ENCODE measurements around the gene HOXB6.

HOXB6 gene

GRCh38 chr17:48593840-48594537 lies 10.8 kb downstream of the HOXB6 start:
- peak; percentile 46 for DNase-seq

DNA sequence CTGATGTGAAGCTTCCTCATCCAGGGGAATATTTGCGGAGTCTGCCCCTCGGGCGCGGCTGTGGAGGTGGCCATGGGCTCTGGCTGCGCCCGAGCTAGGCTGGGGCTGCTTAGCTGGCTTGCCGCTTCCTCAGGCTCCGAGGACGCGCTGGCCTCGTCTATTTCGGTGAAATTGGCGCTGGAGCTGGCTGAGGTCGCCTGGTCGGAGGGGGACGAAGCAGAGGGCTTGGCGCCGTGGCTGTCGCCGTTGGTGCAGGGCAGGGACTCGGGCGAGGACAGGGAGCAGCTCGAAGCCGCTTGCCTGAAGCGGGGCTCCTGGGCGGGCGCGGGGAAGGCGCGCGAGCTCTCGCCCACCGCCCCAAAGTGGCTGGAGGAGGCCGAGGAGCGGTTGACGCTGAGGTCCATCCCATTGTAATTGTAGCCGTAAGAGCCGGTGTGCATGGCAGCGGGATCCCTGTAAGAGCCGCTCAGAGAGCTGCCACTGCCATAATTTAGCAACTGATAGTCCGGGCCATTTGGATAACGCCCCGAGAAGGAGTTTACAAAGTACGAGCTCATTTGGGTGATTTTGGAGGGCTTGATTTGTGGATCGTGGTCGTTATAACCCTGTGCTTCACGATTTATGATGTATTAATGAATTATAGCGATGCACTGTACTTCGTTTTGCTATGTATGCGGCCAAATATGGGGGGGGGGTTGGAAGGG lies 11.5 kb downstream of the HOXB6 start, which contains the start of gene HOXB5:
TSS of gene HOXB5 (minus strand) at position 654 of the 704 bp plus-strand sequence. CDS start at position 557, 97 bp downstream.
- no peak for DNase-seq

GRCh38 chr17:48592577-48592976 lies 12.2 kb downstream of the HOXB6 start:
- DNase-seq = no peak

DNA sequence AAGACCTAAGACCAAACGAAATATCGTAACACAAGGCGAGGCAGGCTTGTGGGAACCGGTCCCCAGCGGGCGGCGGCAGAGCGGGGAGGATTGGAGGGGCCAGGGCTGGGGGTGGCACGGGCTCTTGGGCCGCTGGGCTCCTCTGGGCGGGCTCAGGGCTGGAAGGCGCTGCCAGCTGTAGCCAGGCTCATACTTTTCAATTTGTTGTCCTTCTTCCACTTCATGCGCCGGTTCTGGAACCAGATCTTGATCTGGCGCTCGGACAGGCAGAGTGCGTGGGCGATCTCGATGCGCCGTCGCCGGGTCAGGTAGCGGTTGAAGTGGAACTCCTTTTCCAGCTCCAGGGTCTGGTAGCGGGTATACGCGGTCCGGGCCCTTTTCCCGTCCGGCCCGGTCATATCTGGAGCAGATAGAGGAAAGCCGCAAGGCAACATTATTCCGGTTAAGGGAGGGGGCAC lies 12.7 kb downstream of the HOXB6 start:
- DNase-seq = no peak

DNA sequence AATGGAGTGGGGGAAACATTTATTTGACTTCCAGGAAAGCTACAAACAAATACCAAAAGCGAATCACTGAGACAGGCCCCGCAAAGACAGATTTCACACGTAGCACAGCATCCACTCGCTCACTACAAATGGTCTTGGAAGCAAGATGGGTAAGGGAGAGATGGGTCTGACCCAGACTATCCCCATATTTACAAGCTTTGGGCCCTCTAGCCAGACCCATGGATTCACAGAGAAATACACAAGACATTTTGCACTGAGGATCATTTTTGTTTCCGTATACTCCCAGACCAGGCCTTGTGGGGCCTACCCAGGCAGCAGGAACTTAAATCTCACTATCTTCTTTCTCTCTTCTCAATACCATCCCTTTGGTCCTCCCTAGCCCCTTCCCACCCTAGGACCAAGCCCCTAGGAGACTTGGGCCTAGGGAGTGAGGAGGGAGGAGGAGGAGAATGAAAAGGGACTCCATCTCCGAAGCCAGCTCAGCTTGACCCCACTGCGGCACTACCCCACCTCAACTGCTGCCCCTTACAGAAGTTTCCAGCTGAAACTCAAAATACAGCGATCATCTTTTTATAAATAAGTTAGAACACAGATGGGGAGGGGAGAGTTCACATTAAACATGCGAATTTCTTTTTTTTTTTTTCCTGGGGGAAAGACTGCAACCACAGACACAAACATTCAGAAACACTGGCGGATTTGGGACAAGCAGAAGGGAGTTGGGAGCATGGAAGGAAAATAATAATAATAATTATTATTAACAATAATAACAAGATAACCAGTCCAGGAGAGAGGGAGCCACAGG lies 13.3 kb downstream of the HOXB6 start:
- no peak for DNase-seq

DNA sequence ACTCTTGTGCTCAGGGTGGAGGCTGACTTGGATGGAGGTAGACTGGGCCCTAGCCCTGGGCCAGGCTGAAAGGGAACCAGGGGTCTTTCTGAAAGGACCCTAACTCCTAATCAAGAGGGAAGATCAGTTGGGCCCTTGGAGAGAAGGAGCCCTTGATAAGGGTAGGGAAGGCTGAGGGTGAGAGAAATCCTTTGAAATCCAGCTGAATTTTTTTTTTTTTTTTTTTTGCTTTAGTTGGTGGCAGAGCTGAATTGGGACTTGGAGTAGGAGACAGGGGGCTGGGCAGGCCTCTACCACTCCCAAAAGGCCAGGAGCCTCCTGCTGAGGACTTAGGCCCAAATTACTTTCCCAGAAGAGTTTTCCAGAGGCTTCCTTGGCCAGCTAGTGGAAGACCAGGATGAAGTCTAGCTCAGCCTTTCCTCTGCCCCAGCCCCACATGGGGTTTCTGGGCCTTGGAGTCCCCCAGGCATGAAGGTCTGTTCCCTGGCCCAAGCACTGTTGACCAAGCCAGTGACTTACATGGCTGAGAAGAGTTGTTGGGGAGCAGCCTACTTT lies 14.1 kb downstream of the HOXB6 start:
- no peak for DNase-seq

DNA sequence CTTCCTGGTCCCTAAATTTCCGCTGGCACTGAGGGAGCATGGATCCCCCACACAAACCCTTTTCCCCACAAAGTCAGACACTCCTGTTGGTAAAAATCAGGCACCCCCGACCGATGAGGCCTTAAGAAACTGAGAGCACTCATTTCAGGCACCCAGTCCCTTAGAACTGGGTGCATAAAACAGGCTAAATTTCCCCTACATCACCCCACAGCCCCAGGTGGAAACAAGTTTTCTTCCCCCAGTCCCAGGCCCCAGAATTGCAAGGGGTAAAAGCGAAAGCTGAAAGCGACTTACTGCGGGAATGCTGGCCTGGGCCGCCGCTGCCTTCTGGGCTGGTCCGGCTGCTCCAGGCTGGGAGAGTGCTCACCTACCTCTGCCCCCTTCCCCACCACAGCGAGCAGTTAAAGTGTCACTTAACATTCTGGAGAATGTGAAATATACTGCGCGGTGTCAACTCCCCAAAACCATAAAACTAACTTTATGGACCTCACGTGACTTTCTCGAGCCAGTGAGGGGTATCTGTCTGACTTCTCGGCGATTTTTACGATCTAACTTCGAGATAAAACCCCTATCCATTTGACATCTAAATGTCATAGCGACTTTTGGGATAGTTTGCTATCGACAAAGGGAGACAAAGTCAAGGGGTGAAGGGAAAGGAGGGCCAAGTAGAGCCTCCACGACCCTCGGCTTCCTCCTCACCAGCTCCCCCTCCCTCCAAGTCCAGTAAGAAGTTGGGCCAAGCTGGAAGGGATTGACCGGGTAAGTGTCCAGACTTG lies 14.8 kb downstream of the HOXB6 start, which contains the start of gene HOXB3:
TSS of gene HOXB3 (minus strand) at position 411 of the 776 bp plus-strand sequence. CDS start 37,767 bp downstream, outside the sequence.
- DNase-seq = no peak

- DNase-seq = no peak
Observed at GRCh38 chr17:48589060-48589830, 15.5 kb downstream of the HOXB6 start.

- DNase-seq = no peak
Observed at GRCh38 chr17:48588528-48588927, 16.3 kb downstream of the HOXB6 start.

GRCh38 chr17:48588074-48588415 lies 16.7 kb downstream of the HOXB6 start:
- DNase-seq = no peak

DNA sequence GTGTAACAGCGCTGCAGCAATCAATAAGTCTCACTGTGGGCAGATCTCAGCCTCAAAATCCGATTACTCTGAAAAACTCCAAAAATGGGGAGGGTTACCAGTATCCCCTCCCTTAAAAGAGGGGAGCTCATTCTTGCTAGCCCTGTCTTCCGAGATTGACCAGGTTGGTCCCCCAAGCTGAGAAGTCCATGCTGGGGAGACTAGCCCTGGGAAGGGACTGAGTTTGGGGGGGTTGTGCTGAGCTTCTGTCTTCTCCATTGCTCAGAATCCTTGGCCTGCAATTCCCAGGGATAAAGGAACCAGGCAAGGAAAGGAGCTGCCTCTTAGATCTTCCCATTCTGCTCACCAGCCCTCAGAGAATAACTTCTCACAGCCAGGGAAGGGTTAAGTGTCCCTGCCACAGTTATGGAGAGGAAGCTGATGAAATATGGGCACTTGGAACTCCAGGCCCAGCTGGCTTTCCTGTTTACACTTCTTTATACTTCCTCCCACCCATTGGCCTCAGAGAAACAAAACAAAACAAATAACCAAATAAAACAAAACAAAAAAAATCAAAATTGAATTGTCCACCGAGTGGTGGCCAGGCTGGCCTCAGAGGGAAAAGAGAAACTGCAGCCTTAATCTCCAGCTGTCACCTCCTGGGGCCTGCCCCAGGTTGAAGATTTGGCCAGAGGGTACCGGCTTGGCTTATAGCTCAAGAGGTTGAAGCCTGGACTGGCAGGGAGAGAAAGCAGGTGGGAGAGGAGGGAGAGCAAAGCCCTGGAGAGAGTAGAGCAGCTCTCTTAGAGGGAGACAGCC lies 17.3 kb downstream of the HOXB6 start:
- peak; percentile 29 for DNase-seq

DNA sequence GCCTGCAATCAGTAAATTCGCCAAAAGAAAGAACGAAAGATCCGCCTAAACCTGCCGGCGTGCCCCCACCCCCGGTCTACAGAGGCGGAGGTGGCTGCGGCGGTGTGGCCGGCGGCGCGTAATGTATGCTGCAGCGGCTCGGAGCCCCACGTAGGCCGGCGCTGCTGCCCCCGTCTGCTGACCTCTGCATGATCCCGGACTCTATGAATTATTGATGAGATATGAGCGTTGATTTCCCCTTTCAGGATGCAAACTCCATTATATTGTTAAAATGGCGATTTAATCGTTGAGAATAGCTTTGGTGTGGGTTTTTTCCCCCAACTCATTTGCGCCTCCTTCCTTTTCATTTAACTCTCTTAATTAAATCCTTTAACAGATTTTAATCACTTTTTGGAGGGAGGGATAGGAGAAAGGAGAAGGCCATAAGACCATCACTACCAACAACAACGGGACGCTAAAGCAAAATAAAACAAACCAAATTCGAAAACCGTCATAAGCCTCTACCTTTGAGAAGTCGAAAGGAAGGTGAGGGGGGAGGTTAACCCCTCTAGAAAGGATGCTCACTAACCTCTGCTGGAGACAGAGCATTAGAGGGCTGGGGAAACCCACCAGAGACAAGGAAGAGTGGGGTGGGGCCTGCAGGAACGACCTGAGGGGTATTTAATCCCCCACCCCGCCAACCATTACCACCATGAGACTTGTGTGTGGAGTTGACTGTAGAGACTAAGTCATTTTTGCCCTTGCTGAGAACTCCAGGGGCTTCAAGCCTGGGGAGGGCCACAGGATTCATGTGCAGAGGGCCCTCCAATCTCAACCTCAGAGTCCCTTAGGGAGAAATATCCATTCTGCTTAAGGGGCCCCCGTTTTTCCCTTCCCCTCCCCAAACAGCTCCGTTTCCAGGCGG lies 18.2 kb downstream of the HOXB6 start:
- no peak for DNase-seq

- no peak for DNase-seq
Observed at GRCh38 chr17:48584223-48584741, 20.5 kb downstream of the HOXB6 start.

- no peak for DNase-seq
Observed at GRCh38 chr17:48583708-48584222, 21.0 kb downstream of the HOXB6 start.

DNA sequence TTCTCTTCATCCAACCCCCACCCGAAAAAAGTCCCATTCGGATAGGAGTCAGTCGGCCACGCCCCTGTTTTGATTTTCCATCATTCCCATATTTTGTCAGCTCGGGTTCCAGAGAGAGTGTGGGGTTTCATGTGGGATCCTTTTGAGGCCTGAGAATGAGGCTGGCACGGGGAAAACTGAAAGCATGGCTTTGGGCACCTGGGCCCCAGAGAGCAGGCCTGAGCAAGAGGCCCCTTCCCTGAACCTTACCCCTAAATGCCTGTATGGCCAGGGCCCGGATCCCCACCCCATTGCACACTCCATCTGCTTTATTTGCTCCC lies 22.1 kb downstream of the HOXB6 start:
- no peak for DNase-seq

GRCh38 chr17:48579760-48580554 lies 24.8 kb downstream of the HOXB6 start:
- DNase-seq = no peak

DNA sequence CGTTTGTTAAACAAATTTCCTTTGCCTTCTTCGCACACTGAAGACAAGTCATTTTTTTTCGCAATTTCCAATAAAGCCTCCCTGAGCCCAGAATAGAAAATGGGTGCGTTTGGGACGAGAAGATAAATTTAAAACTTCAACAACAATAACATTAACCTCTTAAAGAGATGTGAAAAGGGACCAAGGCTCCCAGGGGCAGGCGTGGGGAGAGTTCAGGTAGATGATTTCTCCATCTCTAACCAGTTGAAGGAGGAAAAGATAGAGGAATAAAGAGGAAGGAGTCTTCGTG lies 25.4 kb downstream of the HOXB6 start:
- no peak for DNase-seq

GRCh38 chr17:48578616-48579470 lies 25.9 kb downstream of the HOXB6 start:
- no peak for DNase-seq
